Spinal cord (tissue), 10 donors: ENCODE measurements around the gene YIPF4. TPM values are rescaled to one million over a fixed set of nuclear protein-coding genes. Genes with fewer than 3 reads are reported as not detected.
A peak's percentile ranks its signal among the peaks of the same experiment; 100 is the strongest.
"Not testable (repeated sequence)": the region's sequence is repeated elsewhere in the genome, so short reads cannot be mapped to it uniquely, and the experiment has no call there.

Source experiments
- DNase-seq, 6 donors: peaks; one replicate each; pipeline versions ENCODE4 v3.0.0 to v3.0.0-alpha.2; 2013 to 2015; ENCODE audit warnings: low spot score in 6 of 6, low read depth in 4 of 6
- H3K27ac ChIP-seq: one replicate; pipeline ENCODE4 v1.5.1; 2013; ENCODE audit warnings: low read depth, low read length, control low read depth
- H3K27me3 ChIP-seq: one replicate; pipeline ENCODE4 v1.6.1; 2013; ENCODE audit warnings: low read length; ENCODE audit not compliant: control insufficient read depth, insufficient read depth
- H3K36me3 ChIP-seq: one replicate; pipeline ENCODE4 v1.6.1; 2013; ENCODE audit warnings: low read length; ENCODE audit not compliant: control insufficient read depth, insufficient read depth
- H3K4me1 ChIP-seq: one replicate; pipeline ENCODE4 v1.6.1; 2013; ENCODE audit warnings: low read length; ENCODE audit not compliant: control insufficient read depth, insufficient read depth
- H3K4me3 ChIP-seq: one replicate; pipeline ENCODE4 v1.5.1; 2013; ENCODE audit warnings: low read depth, low read length, control low read depth
- H3K9me3 ChIP-seq: one replicate; pipeline ENCODE4 v1.6.1; 2013; ENCODE audit warnings: low read length; ENCODE audit not compliant: control insufficient read depth, insufficient read depth
- WGBS: methylation state at CpG from one replicate; pipeline ENCODE4 v1.1.5; 2013; ENCODE audit warnings: missing lambda C conversion rate; ENCODE audit not compliant: insufficient coverage; 5-methylcytosine and 5-hydroxymethylcytosine counted together
- polyA plus RNA-seq, 2 donors: library from polyadenylated mRNA; unstranded; fragments of 120-200 nt; gene quantifications; one replicate each; pipeline ENCODE4 v1.2.1, GENCODE V29; 2013; ENCODE audit not compliant: insufficient read length in 2 of 2
- total RNA-seq, 2 donors: library from RNA; depleted of rRNA in 1 of 2; stranded (reverse); fragments of 120-200 nt in 1 of 2; fragments of >200 nt in 1 of 2; gene quantifications; one replicate each; pipeline versions ENCODE4 v1.2.3 to v1.2.4, GENCODE V29; 2013 to 2014
- donor health status: healthy.

YIPF4 gene
- total and polyA plus RNA-seq, 4 donors, result 35.5 to 53.5 (median 46.1) TPM

DNA sequence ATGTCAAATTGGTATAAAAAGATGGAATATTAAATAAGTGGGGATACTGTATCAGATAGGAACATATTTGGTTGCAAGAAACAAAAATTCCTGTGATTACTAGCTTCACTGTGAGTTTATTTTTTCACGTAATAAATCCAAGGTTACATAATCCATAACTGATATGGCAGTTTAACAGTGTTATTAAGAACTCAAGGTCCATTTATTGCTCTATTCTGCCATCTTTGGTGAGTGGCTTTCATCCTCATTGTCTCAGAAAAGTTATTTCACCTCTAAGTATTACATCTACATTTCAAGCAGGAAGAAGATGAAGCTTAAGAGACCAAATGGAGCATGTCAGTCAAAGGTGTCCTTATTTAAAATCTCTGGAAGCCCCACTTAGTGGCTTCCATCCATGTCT lies 37.2 kb downstream of the YIPF4 start:
- whole genome bisulfite sequencing, result no CpG with 5 or more reads among the region's 1 CpG
- H3K27ac ChIP-seq, result no peak overlapping the region

DNA sequence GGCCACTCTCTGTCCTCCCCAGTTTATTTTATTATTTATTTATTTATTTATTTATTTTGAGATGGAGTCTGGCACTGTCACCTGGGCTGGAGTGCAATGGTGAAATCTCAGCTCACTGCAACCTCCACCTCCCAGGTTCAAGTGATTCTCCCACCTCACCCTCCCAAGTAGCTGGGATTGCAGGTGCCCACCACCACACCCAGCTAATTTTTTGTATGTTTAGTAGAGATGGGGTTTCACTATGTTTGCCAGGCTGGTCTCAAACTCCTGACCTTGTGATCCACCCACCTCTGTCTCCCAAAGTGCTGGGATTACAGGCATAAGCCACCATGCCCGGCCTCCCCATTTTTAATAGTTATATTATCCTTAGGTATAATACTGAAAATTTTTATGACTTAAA lies 51.0 kb downstream of the YIPF4 start:
- H3K4me3 ChIP-seq, H3K4me1 ChIP-seq, H3K27me3 ChIP-seq, H3K36me3 ChIP-seq, DNase-seq, H3K9me3 ChIP-seq, H3K27ac ChIP-seq: not testable (repeated sequence)
- no CpG with 5 or more reads among the region's 1 CpG for WGBS

More for the DNA sequence above, 37.2 kb downstream of the YIPF4 start:
- Histone ChIP-seq H3K36me3 (peaks cover 11% of the 10 kb centered on the region), H3K9me3 (no peaks in the 10 kb centered on the region), H3K4me3 (no peak overlapping the region), H3K4me1 (no peaks in the 10 kb centered on the region), H3K27me3 (no peaks in the 10 kb centered on the region)
- DNase-seq, result no peak

DNA sequence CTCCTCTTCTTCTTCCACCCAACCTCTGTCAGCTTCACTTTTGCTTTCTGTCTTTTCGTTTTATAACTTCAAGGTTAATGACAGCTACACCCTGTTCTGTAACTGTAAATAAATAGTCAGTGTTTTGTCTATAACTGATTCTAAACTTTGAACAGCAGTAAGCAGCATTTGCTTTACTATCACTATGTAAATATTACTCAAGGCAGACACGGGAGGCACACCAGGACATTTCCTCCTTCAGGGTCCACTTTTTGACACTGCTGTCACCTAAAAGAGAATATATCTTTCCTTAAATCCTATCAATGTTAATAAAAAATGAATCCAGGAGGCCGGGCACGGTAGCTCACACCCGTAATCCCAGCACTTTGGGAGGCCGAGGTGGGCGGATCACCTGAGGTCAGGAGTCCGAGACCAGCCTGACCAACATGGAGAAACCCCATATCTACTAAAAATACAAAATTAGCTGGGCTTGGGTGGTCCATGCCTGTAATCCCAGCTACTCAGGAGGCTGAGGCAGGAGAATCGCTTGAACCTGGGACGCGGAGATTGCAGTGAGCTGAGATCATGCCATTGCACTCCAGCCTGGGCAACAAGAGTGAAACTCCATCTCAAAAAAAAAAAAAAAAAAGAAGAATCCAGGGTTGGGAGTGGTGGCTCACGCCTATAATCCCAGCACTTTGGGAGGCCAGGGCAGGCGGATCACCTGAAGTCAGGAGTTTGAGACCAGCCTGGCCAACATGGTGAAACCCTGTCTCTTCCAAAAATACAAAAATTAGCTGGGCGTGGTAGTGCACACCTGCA lies 51.7 kb downstream of the YIPF4 start:
- H3K36me3 ChIP-seq, result not testable (repeated sequence)
- 88% methylated on average over 5 of the region's 14 CpGs for WGBS

GRCh38 chr2:32330136-32330535 lies 52.4 kb downstream of the YIPF4 start:
- Histone ChIP-seq H3K9me3 (no peaks in the 10 kb centered on the region), H3K27me3 (no peaks in the 10 kb centered on the region), H3K36me3 (no peaks in the 10 kb centered on the region), H3K27ac (no peak overlapping the region), H3K4me1 (no peaks in the 10 kb centered on the region), H3K4me3 (no peak overlapping the region)
- WGBS, result 86% methylated on average over 1 of the region's 2 CpGs
- DNase-seq, result no peak

More for the DNA sequence above, 51.7 kb downstream of the YIPF4 start:
- H3K9me3 ChIP-seq, DNase-seq, H3K27me3 ChIP-seq, H3K27ac ChIP-seq, H3K4me3 ChIP-seq, H3K4me1 ChIP-seq: not testable (repeated sequence)

DNA sequence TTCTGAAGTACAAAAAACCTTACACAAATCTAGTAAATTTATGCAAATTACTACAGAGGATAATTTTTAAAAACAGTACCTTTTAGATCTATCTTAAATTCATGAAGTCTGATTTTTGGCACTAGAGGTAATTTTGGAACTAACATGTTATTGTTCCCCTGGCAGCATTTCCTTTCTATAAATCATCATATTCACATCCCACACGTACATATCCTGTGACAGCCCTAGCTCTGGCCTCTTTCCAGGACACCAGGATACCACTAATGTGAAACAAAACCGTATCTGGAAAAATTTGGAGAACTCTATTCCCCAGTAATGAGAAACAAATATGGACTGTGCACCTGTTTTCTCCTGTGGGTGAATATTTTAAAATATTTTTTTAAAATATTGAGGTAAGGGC lies 65.1 kb downstream of the YIPF4 start:
- Histone ChIP-seq H3K36me3 (no peaks in the 10 kb centered on the region), H3K4me1 (no peaks in the 10 kb centered on the region), H3K27me3 (no peaks in the 10 kb centered on the region), H3K9me3 (no peaks in the 10 kb centered on the region), H3K4me3 (no peak overlapping the region), H3K27ac (no peak overlapping the region)
- peak in 2 of 6 donors; percentile 8 to 13 for DNase-seq
- WGBS, result no CpG with 5 or more reads among the region's 2 CpGs

DNA sequence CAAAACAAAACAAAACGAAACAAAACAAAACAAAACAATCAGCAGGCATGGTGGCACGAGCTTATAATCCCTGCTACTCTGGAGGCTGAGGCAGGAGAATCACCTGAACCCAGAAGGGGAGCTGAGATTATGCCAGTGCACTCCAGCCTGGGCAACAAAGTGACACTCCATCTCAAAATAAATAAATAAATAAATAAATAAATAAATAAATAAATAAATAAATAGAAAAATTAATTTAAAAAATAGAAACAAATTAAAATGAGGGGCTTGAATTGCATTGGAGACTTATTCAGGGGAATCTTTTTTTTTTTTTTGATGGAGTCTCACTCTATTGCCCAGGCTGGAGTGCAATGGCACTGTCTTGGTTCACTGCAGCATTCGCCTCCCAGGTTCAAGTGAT lies 73.1 kb downstream of the YIPF4 start:
- DNase-seq, H3K9me3 ChIP-seq, H3K27ac ChIP-seq, H3K4me1 ChIP-seq, H3K27me3 ChIP-seq, H3K36me3 ChIP-seq, H3K4me3 ChIP-seq: not testable (repeated sequence)
- no CpG with 5 or more reads among the region's 3 CpGs for WGBS

GRCh38 chr2:32355976-32356680 lies 78.4 kb downstream of the YIPF4 start:
- Histone ChIP-seq H3K27ac (peak overlapping the region; percentile 98), H3K4me3 (peak overlapping the region; percentile 98), H3K27me3 (no peaks in the 10 kb centered on the region), H3K4me1 (peaks cover 3% of the 10 kb centered on the region), H3K9me3 (no peaks in the 10 kb centered on the region), H3K36me3 (peaks cover 3% of the 10 kb centered on the region)
- DNase-seq, result peak in 1 of 6 donors; percentile 5
- WGBS, result 0% methylated on average over 7 of the region's 10 CpGs

- no peaks in the 10 kb centered on the region for H3K9me3 ChIP-seq
- peaks cover 3% of the 10 kb centered on the region for H3K4me1 ChIP-seq
- WGBS, result under 1% methylated on average over 76 of the region's 76 CpGs
- peaks cover 3% of the 10 kb centered on the region for H3K36me3 ChIP-seq
- DNase-seq, result peak; percentile 86 to 99 (median 93)
- H3K27me3 ChIP-seq, result no peaks in the 10 kb centered on the region
- H3K4me3 ChIP-seq, result peak within 1 kb of the TSS; percentile 98
- H3K27ac ChIP-seq, result peak within 1 kb of the TSS; percentile 98
Measured at GRCh38 chr2:32356681-32357317, 79.1 kb downstream of the YIPF4 start, which contains the start of gene BIRC6. BIRC6 (plus strand) TSS chr2:32357023; CDS start chr2:32357162, 139 bp downstream.

GRCh38 chr2:32357318-32358110 lies 79.8 kb downstream of the YIPF4 start:
- Histone ChIP-seq H3K4me3 (peak overlapping the region; percentile 98), H3K9me3 (no peaks in the 10 kb centered on the region), H3K27me3 (no peaks in the 10 kb centered on the region), H3K36me3 (peaks cover 3% of the 10 kb centered on the region), H3K4me1 (peaks cover 3% of the 10 kb centered on the region), H3K27ac (peak overlapping the region; percentile 98)
- under 1% methylated on average over 56 of the region's 65 CpGs for WGBS
- peak in 4 of 6 donors; percentile 4 to 24 (median 12) for DNase-seq
